Mucosa of stomach (tissue), 1 donor: ENCODE data around the gene EML6.

Source experiments
- H3K27me3 ChIP-seq: one replicate; pipeline ENCODE4 v1.7.0; 2013; ENCODE audit warnings: mild to moderate bottlenecking, low read length; ENCODE audit not compliant: control insufficient read depth, insufficient read depth
- H3K36me3 ChIP-seq: one replicate; pipeline ENCODE4 v1.7.0; 2013; ENCODE audit warnings: low read length; ENCODE audit not compliant: control insufficient read depth, insufficient read depth
- H3K4me1 ChIP-seq: one replicate; pipeline ENCODE4 v1.7.0; 2013; ENCODE audit warnings: mild to moderate bottlenecking, low read length; ENCODE audit not compliant: control insufficient read depth, insufficient read depth
- H3K4me3 ChIP-seq: one replicate; pipeline ENCODE4 v1.7.0; 2013; ENCODE audit warnings: low read length
- H3K9ac ChIP-seq: one replicate; pipeline ENCODE4 v1.7.0; 2013; ENCODE audit warnings: mild to moderate bottlenecking, low read length, moderate library complexity
- H3K9me3 ChIP-seq: one replicate; pipeline ENCODE4 v1.7.0; 2013; ENCODE audit warnings: mild to moderate bottlenecking, low read length, moderate library complexity; ENCODE audit not compliant: control insufficient read depth
- donor health status: Pancreatic carcinoma.

EML6 gene

GRCh38 chr2:54768772-54769428 lies 45.4 kb downstream of the EML6 start:
- H3K4me3 ChIP-seq: no peak overlapping the region
- H3K9me3 ChIP-seq: no peaks in the 10 kb centered on the region
- H3K9ac ChIP-seq: no peak overlapping the region
- H3K27me3 ChIP-seq: no peaks in the 10 kb centered on the region
- H3K4me1 ChIP-seq: peaks cover 14% of the 10 kb centered on the region
- no peaks in the 10 kb centered on the region for H3K36me3 ChIP-seq

GRCh38 chr2:54770211-54770610 lies 46.7 kb downstream of the EML6 start:
- no peak overlapping the region for H3K9ac ChIP-seq
- no peaks in the 10 kb centered on the region for H3K27me3 ChIP-seq
- no peaks in the 10 kb centered on the region for H3K9me3 ChIP-seq
- H3K4me1 ChIP-seq: peaks cover 14% of the 10 kb centered on the region
- no peak overlapping the region for H3K4me3 ChIP-seq
- no peaks in the 10 kb centered on the region for H3K36me3 ChIP-seq

GRCh38 chr2:54770676-54771075 lies 47.2 kb downstream of the EML6 start:
- Histone ChIP-seq H3K27me3 (no peaks in the 10 kb centered on the region), H3K36me3 (no peaks in the 10 kb centered on the region), H3K9me3 (no peaks in the 10 kb centered on the region), H3K9ac (no peak overlapping the region), H3K4me1 (peaks cover 14% of the 10 kb centered on the region), H3K4me3 (no peak overlapping the region)

- no peaks in the 10 kb centered on the region for H3K27me3 ChIP-seq
- no peaks in the 10 kb centered on the region for H3K36me3 ChIP-seq
- H3K4me1 ChIP-seq: peaks cover 14% of the 10 kb centered on the region
- no peak overlapping the region for H3K9ac ChIP-seq
- no peaks in the 10 kb centered on the region for H3K9me3 ChIP-seq
- H3K4me3 ChIP-seq: no peak overlapping the region
These were observed 47.9 kb downstream of the EML6 start for GRCh38 chr2:54771166-54771885.

GRCh38 chr2:54772110-54772509 lies 48.6 kb downstream of the EML6 start:
- Histone ChIP-seq H3K9ac (no peak overlapping the region), H3K4me1 (peaks cover 14% of the 10 kb centered on the region), H3K9me3 (no peaks in the 10 kb centered on the region), H3K27me3 (no peaks in the 10 kb centered on the region), H3K36me3 (no peaks in the 10 kb centered on the region), H3K4me3 (no peak overlapping the region)

GRCh38 chr2:54772531-54772930 lies 49.1 kb downstream of the EML6 start:
- no peak overlapping the region for H3K4me3 ChIP-seq
- no peaks in the 10 kb centered on the region for H3K9me3 ChIP-seq
- no peaks in the 10 kb centered on the region for H3K27me3 ChIP-seq
- peaks cover 14% of the 10 kb centered on the region for H3K4me1 ChIP-seq
- H3K9ac ChIP-seq: no peak overlapping the region
- H3K36me3 ChIP-seq: no peaks in the 10 kb centered on the region

- Histone ChIP-seq H3K36me3 (no peaks in the 10 kb centered on the region), H3K4me3 (no peak overlapping the region), H3K9me3 (no peaks in the 10 kb centered on the region), H3K9ac (no peak overlapping the region), H3K4me1 (peaks cover 14% of the 10 kb centered on the region), H3K27me3 (no peaks in the 10 kb centered on the region)
These were observed 49.8 kb downstream of the EML6 start for GRCh38 chr2:54773233-54773632.

GRCh38 chr2:54773838-54774237 lies 50.4 kb downstream of the EML6 start:
- no peaks in the 10 kb centered on the region for H3K27me3 ChIP-seq
- H3K4me3 ChIP-seq: no peak overlapping the region
- peaks cover 14% of the 10 kb centered on the region for H3K4me1 ChIP-seq
- H3K9ac ChIP-seq: no peak overlapping the region
- H3K36me3 ChIP-seq: no peaks in the 10 kb centered on the region
- H3K9me3 ChIP-seq: no peaks in the 10 kb centered on the region

- Histone ChIP-seq H3K4me1 (peaks cover 14% of the 10 kb centered on the region), H3K9me3 (no peaks in the 10 kb centered on the region), H3K36me3 (no peaks in the 10 kb centered on the region), H3K9ac (no peak overlapping the region), H3K27me3 (no peaks in the 10 kb centered on the region), H3K4me3 (no peak overlapping the region)
These were observed 52.2 kb downstream of the EML6 start for GRCh38 chr2:54775710-54776109.

- Histone ChIP-seq H3K36me3 (no peaks in the 10 kb centered on the region), H3K9me3 (no peaks in the 10 kb centered on the region), H3K4me1 (peaks cover 14% of the 10 kb centered on the region), H3K4me3 (no peak overlapping the region), H3K9ac (no peak overlapping the region), H3K27me3 (no peaks in the 10 kb centered on the region)
These were observed 53.0 kb downstream of the EML6 start for GRCh38 chr2:54776494-54776893.

- H3K27me3 ChIP-seq: peaks cover 9% of the 10 kb centered on the region
- no peaks in the 10 kb centered on the region for H3K36me3 ChIP-seq
- no peak overlapping the region for H3K9ac ChIP-seq
- H3K9me3 ChIP-seq: no peaks in the 10 kb centered on the region
- no peak overlapping the region for H3K4me3 ChIP-seq
- H3K4me1 ChIP-seq: no peaks in the 10 kb centered on the region
These were observed 59.9 kb downstream of the EML6 start for GRCh38 chr2:54783349-54783748.

- no peak overlapping the region for H3K4me3 ChIP-seq
- H3K9me3 ChIP-seq: no peaks in the 10 kb centered on the region
- peaks cover 9% of the 10 kb centered on the region for H3K27me3 ChIP-seq
- no peaks in the 10 kb centered on the region for H3K36me3 ChIP-seq
- H3K9ac ChIP-seq: no peak overlapping the region
- no peaks in the 10 kb centered on the region for H3K4me1 ChIP-seq
These were observed 63.8 kb downstream of the EML6 start for GRCh38 chr2:54787270-54787669.
